HepG2 (cell line): ENCODE results near the gene ALDH1A1. TPM values are rescaled to one million over a fixed set of nuclear protein-coding genes. Genes with fewer than 3 reads are reported as not detected.

ENCODE experiments used
- ATAC-seq: fragments of 200-7000 bp; cut with Tn5 transposase; 3 replicates; pipeline ENCODE4 v1.9.1; 2020; ENCODE audit warnings: mild to moderate bottlenecking, moderate library complexity
- BruUV-seq: library from RNA; stranded (reverse); fragments of 400-500 nt; replicated peaks from 2 replicates; lab custom pipeline; 2021; lab: Mats Ljungman, UMichigan
- CTCF ChIA-PET: fragments of 300-600 bp; formaldehyde crosslinking; extraction: SDS; loops from one replicate; lab custom pipeline; 2021; ENCODE audit warnings: low total read pairs, inconsistent platforms, low intra/inter-chr PET ratio; lab: Yijun Ruan, JAX
- POLR2A ChIA-PET: fragments of 350-600 bp; sonication (Branson Sonifier 250); formaldehyde crosslinking; loops from one replicate; lab custom pipeline; 2020; ENCODE audit warnings: antibody characterized with exemption, inconsistent platforms; lab: Yijun Ruan, JAX
- DNase-seq: peaks from one replicate; pipeline ENCODE4 v3.0.0-alpha.2; 2015; ENCODE audit warnings: low spot score
- FAIRE-seq: peaks from 3 replicates; lab custom pipeline; 2011; peaks lifted over from hg19 to GRCh38; lab: Jason Lieb, UNC
- H2AFZ ChIP-seq: one replicate; pipeline ENCODE4 v1.6.1; 2011; ENCODE audit warnings: low read length, inconsistent platforms
- H3K27ac ChIP-seq: fragments of 300-600 bp; 3 replicates; pipeline ENCODE4 v1.8.0; 2011; ENCODE audit warnings: mixed run types, mild to moderate bottlenecking, mixed read lengths, low read length, inconsistent platforms; ENCODE audit not compliant: insufficient read depth; ENCODE audit errors: extremely low read length
- H3K27me3 ChIP-seq, 2 experiments: fragments of 200-600 bp in 1 of 2; 2 replicates in 1 of 2; 3 replicates in 1 of 2; pipeline versions ENCODE4 v1.6.0 to v1.8.0; 2011; ENCODE audit warnings: low read length in 2 of 2, mild to moderate bottlenecking in 2 of 2, moderate library complexity in 2 of 2, inconsistent platforms in 1 of 2; ENCODE audit not compliant: insufficient read depth in 2 of 2, control insufficient read depth in 1 of 2
- H3K36me3 ChIP-seq, 2 experiments: fragments of 200-600 bp in 1 of 2; replicated peaks in 1 of 2; 2 replicates in 1 of 2; 3 replicates in 1 of 2; pipeline versions ENCODE4 v1.5.1 to v1.8.0; 2011; ENCODE audit warnings: low read length in 2 of 2, inconsistent platforms in 1 of 2; ENCODE audit not compliant: insufficient read depth in 2 of 2, control insufficient read depth in 1 of 2
- H3K4me1 ChIP-seq: 2 replicates; pipeline ENCODE4 v1.5.1; 2012; ENCODE audit warnings: low read length, inconsistent platforms; ENCODE audit not compliant: insufficient read depth
- H3K4me2 ChIP-seq: 2 replicates; pipeline ENCODE4 v1.6.0; 2011; ENCODE audit warnings: low read depth, low read length, inconsistent platforms
- H3K4me3 ChIP-seq, 3 experiments: fragments of 200-600 bp in 1 of 3; sonication (generic), shearing (Covaris generic) in 1 of 3; replicated peaks in 1 of 3; 2 replicates each; pipeline ENCODE4 v1.5.1; 2011 to 2016; ENCODE audit warnings: low read length in 3 of 3, inconsistent platforms in 2 of 3, low read depth in 2 of 3, mild to moderate bottlenecking in 2 of 3, control low read depth in 1 of 3, mixed read lengths in 1 of 3; ENCODE audit not compliant: insufficient read depth in 1 of 3
- H3K79me2 ChIP-seq: one replicate; pipeline ENCODE4 v1.6.1; 2011; ENCODE audit warnings: low read length, inconsistent platforms; ENCODE audit not compliant: insufficient read depth
- H3K9ac ChIP-seq: 2 replicates; pipeline ENCODE4 v1.6.0; 2011; ENCODE audit warnings: mild to moderate bottlenecking, low read depth, low read length, inconsistent platforms; ENCODE audit not compliant: insufficient read depth
- H3K9me3 ChIP-seq: 2 replicates; pipeline ENCODE4 v1.5.1; 2012; ENCODE audit warnings: mild to moderate bottlenecking, low read length
- H4K20me1 ChIP-seq: 2 replicates; pipeline ENCODE4 v1.6.0; 2011; ENCODE audit warnings: inconsistent platforms, mild to moderate bottlenecking, low read length, moderate library complexity; ENCODE audit not compliant: insufficient read depth
- CCDC6 ChIP-seq: sonication (generic); formaldehyde crosslinking; IDR thresholded peaks from 2 replicates; pipeline ENCODE4 v1.8.1; 2022; ENCODE audit warnings: mild to moderate bottlenecking, missing genetic modification reagents, moderate library complexity
- HIC2 ChIP-seq: sonication (generic); formaldehyde crosslinking; IDR thresholded peaks from 2 replicates; pipeline ENCODE4 v1.9.0; 2022; ENCODE audit warnings: low read depth, missing genetic modification reagents
- HNF4G ChIP-seq, 2 experiments: sonication (generic) in 1 of 2; formaldehyde crosslinking in 1 of 2; IDR thresholded peaks; 2 replicates each; pipeline versions ENCODE4 v1.4.0 to v1.6.1; 2011 to 2020; ENCODE audit warnings: borderline replicate concordance in 2 of 2, low read depth in 2 of 2, mild to moderate bottlenecking in 2 of 2, low read length in 1 of 2, missing genetic modification reagents in 1 of 2, moderate library complexity in 1 of 2
- RBM22 ChIP-seq: fragments of 200-400 bp; formaldehyde crosslinking; optimal IDR thresholded peaks from 2 replicates; pipeline ENCODE3; 2017; ENCODE audit warnings: mild to moderate bottlenecking, low read length, moderate library complexity
- SATB2 ChIP-seq: sonication (generic); formaldehyde crosslinking; IDR thresholded peaks from 2 replicates; pipeline ENCODE4 v1.5.0; 2020; ENCODE audit warnings: missing genetic modification reagents
- SMAD1 ChIP-seq: sonication (generic); formaldehyde crosslinking; IDR thresholded peaks from 2 replicates; pipeline ENCODE4 v1.4.0; 2020; ENCODE audit warnings: missing genetic modification reagents, low read depth, mild to moderate bottlenecking, borderline replicate concordance
- SRSF1 ChIP-seq: fragments of 200-400 bp; formaldehyde crosslinking; optimal IDR thresholded peaks from 2 replicates; pipeline ENCODE3; 2017; ENCODE audit warnings: mild to moderate bottlenecking, low read depth, low read length, moderate library complexity
- TFDP2 ChIP-seq: sonication (generic); formaldehyde crosslinking; IDR thresholded peaks from 2 replicates; pipeline ENCODE4 v1.4.0; 2020; ENCODE audit warnings: missing genetic modification reagents
- ZNF563 ChIP-seq: sonication (generic); formaldehyde crosslinking; IDR thresholded peaks from 2 replicates; pipeline ENCODE4 v1.8.0; 2022; ENCODE audit warnings: mild to moderate bottlenecking, moderate library complexity, missing genetic modification reagents
- ZNF878 ChIP-seq: sonication (generic); formaldehyde crosslinking; IDR thresholded peaks from 2 replicates; pipeline ENCODE4 v1.8.1; 2023; ENCODE audit warnings: mild to moderate bottlenecking, missing genetic modification reagents, moderate library complexity
- WGBS: methylation state at CpG from one replicate; pipeline ENCODE4 v1.1.6; 2017; ENCODE audit warnings: low lambda C conversion rate; 5-methylcytosine and 5-hydroxymethylcytosine counted together
- in situ Hi-C: cut with HindIII; loops from 2 replicates; pipeline ENCODE4 v1.10.0; 2017; ENCODE audit warnings: low pct_unique_long_range_greater_than_20kb; ENCODE audit not compliant: extremely low pct_ligation_motif_present
- intact Hi-C: fragments of 100-400 bp; cut with micrococcal nuclease; formaldehyde crosslinking; loops from one replicate; pipeline ENCODE4 v1.10.0; 2022; ENCODE audit not compliant: unreplicated experiment
- polyA plus RNA-seq, 8 experiments: library from polyadenylated mRNA; depleted of rRNA in 3 of 8; stranded (reverse) in 7 of 8; unstranded in 1 of 8; fragments of >200 nt; fragmentation: Illumina TruSeq in 4 of 8; extraction: Trizol in 4 of 8; gene quantifications; 2 replicates each; pipeline versions ENCODE4 v1.2.1 to v1.2.3, GENCODE V29; 2011 to 2016; ENCODE audit warnings: low read depth in 4 of 8, missing spikeins in 1 of 8, mixed read lengths in 1 of 8; ENCODE audit not compliant: insufficient read depth in 1 of 8
- total RNA-seq, 5 experiments: library from RNA; depleted of rRNA; stranded (reverse); fragments of >200 nt; fragmentation: Illumina TruSeq; extraction: Trizol; gene quantifications; 2 replicates each; pipeline ENCODE4 v1.2.3, GENCODE V29; 2016; ENCODE audit warnings: low read depth in 1 of 5
- TF ChIP-seq, protein P1 (sequence below): sonication (generic); formaldehyde crosslinking; IDR thresholded peaks from 2 replicates; pipeline ENCODE4 v1.8.0; 2022; ENCODE audit warnings: mild to moderate bottlenecking, missing genetic modification reagents

The ALDH1A1 gene
- total and polyA plus RNA-seq, 2 of the 13 experiments (the other 11 are each of a cell fraction or from before 2014, with no cell fraction given) = 88.2 to 439 TPM

DNA sequence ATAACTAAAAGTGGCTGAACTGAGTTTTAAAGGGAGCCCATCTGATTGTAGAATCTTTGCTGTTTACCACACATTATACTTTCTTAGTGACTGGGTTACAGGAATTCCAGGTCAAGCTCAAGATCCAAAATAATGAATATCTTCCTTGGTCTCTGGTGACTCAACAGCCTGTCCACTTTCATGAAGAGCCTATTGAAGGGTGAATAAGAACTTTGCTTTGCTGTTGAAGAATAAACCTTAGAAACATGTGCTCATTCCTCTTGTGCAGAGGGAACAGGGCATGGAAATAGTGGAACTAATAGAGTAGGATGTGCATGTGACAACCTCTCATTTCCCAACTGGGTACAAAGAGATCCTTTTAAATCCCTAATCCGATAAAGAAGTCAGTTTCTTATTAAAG, 21.4 kb downstream of the ALDH1A1 start (continued):
- no peak for TF ChIP-seq SMAD1 (CRISPR knock-in tag)
- TF ChIP-seq HNF4G (IDR thresholded peaks at IDR 0.05; ENCODE audit: borderline replicate concordance, low read depth, low read length) = no peak
- TF ChIP-seq HNF4G (CRISPR knock-in tag; IDR thresholded peaks at IDR 0.05; ENCODE audit: borderline replicate concordance, low read depth) = no peak
- no peak for TF ChIP-seq SATB2 (CRISPR knock-in tag)
- no peak for TF ChIP-seq TFDP2
- TF ChIP-seq, all 625 proteins: peak for 0

DNA sequence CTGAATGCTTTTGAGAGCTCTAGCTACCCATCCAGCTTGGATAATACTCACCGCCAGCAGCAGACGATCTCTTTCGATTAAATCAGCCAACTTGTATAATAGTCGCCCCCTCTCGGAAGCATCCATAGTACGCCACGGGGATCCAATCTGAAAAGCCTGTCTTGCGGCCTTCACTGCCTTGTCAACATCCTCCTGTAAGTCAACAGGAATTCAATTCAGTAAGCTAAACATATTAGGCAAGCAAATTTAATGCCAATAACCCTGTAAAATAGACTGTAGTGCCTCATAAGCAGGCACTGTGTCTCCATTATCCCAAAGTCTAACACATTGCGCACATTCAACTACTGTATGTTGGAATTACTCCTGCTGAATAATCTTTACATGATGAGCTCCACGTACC, 22.0 kb downstream of the ALDH1A1 start:
- peaks cover 10 to 55% of the 10 kb centered on the region in 2 experiments; a peak in 4 of 5 replicates for H3K36me3 ChIP-seq
- TF ChIP-seq, protein P1, sequence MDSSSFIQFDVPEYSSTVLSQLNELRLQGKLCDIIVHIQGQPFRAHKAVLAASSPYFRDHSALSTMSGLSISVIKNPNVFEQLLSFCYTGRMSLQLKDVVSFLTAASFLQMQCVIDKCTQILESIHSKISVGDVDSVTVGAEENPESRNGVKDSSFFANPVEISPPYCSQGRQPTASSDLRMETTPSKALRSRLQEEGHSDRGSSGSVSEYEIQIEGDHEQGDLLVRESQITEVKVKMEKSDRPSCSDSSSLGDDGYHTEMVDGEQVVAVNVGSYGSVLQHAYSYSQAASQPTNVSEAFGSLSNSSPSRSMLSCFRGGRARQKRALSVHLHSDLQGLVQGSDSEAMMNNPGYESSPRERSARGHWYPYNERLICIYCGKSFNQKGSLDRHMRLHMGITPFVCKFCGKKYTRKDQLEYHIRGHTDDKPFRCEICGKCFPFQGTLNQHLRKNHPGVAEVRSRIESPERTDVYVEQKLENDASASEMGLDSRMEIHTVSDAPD (CRISPR knock-in tag) = no peak
- no peak for TF ChIP-seq HIC2 (CRISPR knock-in tag)
- TF ChIP-seq ZNF878 (CRISPR knock-in tag) = no peak
- TF ChIP-seq RBM22 = peak; percentile 86
- no peak for TF ChIP-seq SRSF1
- no peak for TF ChIP-seq CCDC6 (CRISPR knock-in tag)
- TF ChIP-seq ZNF563 = no peak
- TF ChIP-seq, all 625 proteins: peak for 1
- DNase-seq = no peak
- no TSS peak for BruUV-seq
- H3K27ac ChIP-seq = no peak overlapping the region
- peaks cover 19% of the 10 kb centered on the region for H3K79me2 ChIP-seq
- no peaks in the 10 kb centered on the region; the same call in 1 of the 2 replicates for H4K20me1 ChIP-seq
- in situ Hi-C loops (no loop called here), intact Hi-C loops (no loop called here)
- no peak for FAIRE-seq
- ChIA-PET POLR2A (interaction anchor here (0.9 kb wide), 1 partner anchor 17 kb away, joined by 3 read pairs; no protein-coding TSS in a partner anchor), CTCF (no interaction called here)
- H3K9ac ChIP-seq = no peak overlapping the region
- WGBS = 98% methylated on average over 10 of the region's 10 CpGs
- no peaks in the 10 kb centered on the region for H3K27me3 ChIP-seq
- no peak overlapping the region for H3K4me3 ChIP-seq
- H2AFZ ChIP-seq = no peak overlapping the region
- H3K4me1 ChIP-seq = peaks cover 31% of the 10 kb centered on the region
- ATAC-seq = no peak
- no peaks in the 10 kb centered on the region for H3K9me3 ChIP-seq
- no peak overlapping the region for H3K4me2 ChIP-seq
